ENCODE measurements around the gene GDAP2.

Gene GDAP2

GRCh38 chr1:117911051-117911450 lies 18.4 kb downstream of the GDAP2 start:
- no peak for TF ChIP-seq CTCF (conservative IDR thresholded peaks at IDR 0.05; ENCODE audit: control insufficient read depth, insufficient read depth, low read depth, low read length)
- H3K4me3 ChIP-seq (ENCODE audit: control insufficient read depth, low read depth, low read length) = no peak overlapping the region
- no peak for DNase-seq (ENCODE audit: low read depth)

- H3K4me3 ChIP-seq (ENCODE audit: control insufficient read depth, low read depth, low read length) = no peak overlapping the region
- no peak for TF ChIP-seq CTCF (conservative IDR thresholded peaks at IDR 0.05; ENCODE audit: control insufficient read depth, insufficient read depth, low read depth, low read length)
- DNase-seq (ENCODE audit: low read depth) = no peak
These were observed 24.4 kb downstream of the GDAP2 start for GRCh38 chr1:117905019-117905418.

- no peak for DNase-seq (ENCODE audit: low read depth)
- TF ChIP-seq CTCF (conservative IDR thresholded peaks at IDR 0.05; ENCODE audit: control insufficient read depth, insufficient read depth, low read depth, low read length) = no peak
- H3K4me3 ChIP-seq (ENCODE audit: control insufficient read depth, low read depth, low read length) = no peak overlapping the region
These were observed 24.9 kb downstream of the GDAP2 start for GRCh38 chr1:117904485-117904884.

- DNase-seq (ENCODE audit: low read depth) = no peak
- TF ChIP-seq CTCF (conservative IDR thresholded peaks at IDR 0.05; ENCODE audit: control insufficient read depth, insufficient read depth, low read depth, low read length) = no peak
- H3K4me3 ChIP-seq (ENCODE audit: control insufficient read depth, low read depth, low read length) = no peak overlapping the region
These were observed 26.5 kb downstream of the GDAP2 start for GRCh38 chr1:117902944-117903343.

- TF ChIP-seq CTCF (conservative IDR thresholded peaks at IDR 0.05; ENCODE audit: control insufficient read depth, insufficient read depth, low read depth, low read length) = no peak
These were observed 29.6 kb downstream of the GDAP2 start for GRCh38 chr1:117899801-117900200.

GRCh38 chr1:117897551-117897950 lies 31.9 kb downstream of the GDAP2 start:
- no peak overlapping the region for H3K4me3 ChIP-seq (ENCODE audit: control insufficient read depth, low read depth, low read length)
- TF ChIP-seq CTCF (conservative IDR thresholded peaks at IDR 0.05; ENCODE audit: control insufficient read depth, insufficient read depth, low read depth, low read length) = no peak
- no peak for DNase-seq (ENCODE audit: low read depth)

More at GRCh38 chr1:117899801-117900200, 29.6 kb downstream of the GDAP2 start:
- DNase-seq (ENCODE audit: low read depth) = no peak
- no peak overlapping the region for H3K4me3 ChIP-seq (ENCODE audit: control insufficient read depth, low read depth, low read length)

- H3K4me3 ChIP-seq (ENCODE audit: control insufficient read depth, low read depth, low read length) = no peak overlapping the region
- DNase-seq (ENCODE audit: low read depth) = peak; percentile 92
- TF ChIP-seq CTCF (conservative IDR thresholded peaks at IDR 0.05; ENCODE audit: control insufficient read depth, insufficient read depth, low read depth, low read length) = peak; percentile 77
These were observed 33.8 kb downstream of the GDAP2 start for GRCh38 chr1:117895482-117896114.
